ENCODE data around the gene ECHS1. TPM values are rescaled to one million over a fixed set of nuclear protein-coding genes. Genes with fewer than 3 reads are reported as not detected.

The ECHS1 gene
- total and polyA plus RNA-seq, 10 donors, result 29.8 to 81.2 (median 45.8) TPM

GRCh38 chr10:133397938-133398337, 24.8 kb upstream of the ECHS1 start:
- H3K27me3 ChIP-seq (replicated peaks in 1 of 7), result no peaks in the 10 kb centered on the region
- no peak for DNase-seq
- peaks cover 24 to 70% (median 46%) of the 10 kb centered on the region in 6 donors for H3K4me1 ChIP-seq
- no peak overlapping the region for H3K27ac ChIP-seq
- TF ChIP-seq POLR2A (IDR thresholded peaks at IDR 0.05) (no peak), POLR2AphosphoS5 (IDR thresholded peaks at IDR 0.05) (no peak), CTCF (IDR thresholded peaks at IDR 0.05 in 8 of 11, conservative IDR thresholded peaks at IDR 0.05 in 3 of 11) (no peak)
- 95 to 98% (median 96%) methylated on average over 7 of the region's 7 CpGs for WGBS, 5 donors
- H3K4me3 ChIP-seq, result no peak overlapping the region
- intact Hi-C loops (cut with DNase I; ENCODE audit: low total_unique reads), result no loop called here
- peaks cover 0 to 67% (median 51%) of the 10 kb centered on the region in 6 donors for H3K36me3 ChIP-seq
- no peaks in the 10 kb centered on the region for H3K9me3 ChIP-seq

- peaks cover 0 to 52% (median 36%) of the 10 kb centered on the region in 6 donors for H3K36me3 ChIP-seq
- 94 to 96% (median 96%) methylated on average over 19 of the region's 19 CpGs for WGBS, 5 donors
- H3K4me1 ChIP-seq, result peaks cover 25 to 79% (median 55%) of the 10 kb centered on the region in 6 donors
- no peaks in the 10 kb centered on the region for H3K27me3 ChIP-seq (replicated peaks in 1 of 7)
- no peak for TF ChIP-seq POLR2A (IDR thresholded peaks at IDR 0.05)
- TF ChIP-seq POLR2AphosphoS5 (IDR thresholded peaks at IDR 0.05), result peak in 1 of 3 donors; percentile 52
- intact Hi-C loops (cut with DNase I; ENCODE audit: low total_unique reads), result no loop called here
- H3K4me3 ChIP-seq, result no peak overlapping the region
- H3K9me3 ChIP-seq, result no peaks in the 10 kb centered on the region
- no peak overlapping the region for H3K27ac ChIP-seq
- peak; percentile 65 for DNase-seq
Measured at GRCh38 chr10:133396035-133396624, 23.0 kb upstream of the ECHS1 start.

- peaks cover 22 to 79% (median 55%) of the 10 kb centered on the region in 6 donors for H3K4me1 ChIP-seq
- peak overlapping the region; percentile 67 to 94 (median 86) for H3K4me3 ChIP-seq
- intact Hi-C loops (cut with DNase I; ENCODE audit: low total_unique reads), result no loop called here
- no peak for DNase-seq
- H3K9me3 ChIP-seq, result no peaks in the 10 kb centered on the region
- WGBS, 5 donors, result 27 to 39% (median 32%) methylated on average over 20 to 21 of the region's 21 CpGs
- H3K36me3 ChIP-seq, result peaks cover 0 to 48% (median 34%) of the 10 kb centered on the region in 6 donors
- peak overlapping the region; percentile 83 to 94 (median 86) for H3K27ac ChIP-seq
- no peak for TF ChIP-seq POLR2A (IDR thresholded peaks at IDR 0.05)
- TF ChIP-seq POLR2AphosphoS5 (IDR thresholded peaks at IDR 0.05), result no peak
- no peak for TF ChIP-seq CTCF (IDR thresholded peaks at IDR 0.05 in 8 of 11, conservative IDR thresholded peaks at IDR 0.05 in 3 of 11)
- no peaks in the 10 kb centered on the region for H3K27me3 ChIP-seq (replicated peaks in 1 of 7)
Measured at GRCh38 chr10:133394801-133395221, 21.7 kb upstream of the ECHS1 start.

- Histone ChIP-seq H3K27ac (peak within 1 kb of the TSS; percentile 83 to 94 (median 88)), H3K4me1 (peaks cover 27 to 79% (median 61%) of the 10 kb centered on the region in 6 donors), H3K4me3 (peak within 1 kb of the TSS; percentile 67 to 94 (median 86)), H3K9me3 (no peaks in the 10 kb centered on the region), H3K27me3 (replicated peaks in 1 of 7) (no peaks in the 10 kb centered on the region), H3K36me3 (peaks cover 0 to 42% (median 28%) of the 10 kb centered on the region in 6 donors)
- WGBS, 5 donors, result 0 to 1% (median 1%) methylated on average over 16 to 68 of the region's 69 CpGs
- intact Hi-C loops (cut with DNase I; ENCODE audit: low total_unique reads), result no loop called here
- peak; percentile 97 for DNase-seq
- TF ChIP-seq POLR2AphosphoS5 (IDR thresholded peaks at IDR 0.05), result peak; percentile 96 to 97 (median 96)
- peak; percentile 32 to 54 (median 34) for TF ChIP-seq POLR2A (IDR thresholded peaks at IDR 0.05)
- peak in 7 of 11 experiments; percentile 20 to 53 (median 44) for TF ChIP-seq CTCF (IDR thresholded peaks at IDR 0.05 in 8 of 11, conservative IDR thresholded peaks at IDR 0.05 in 3 of 11)
Measured at GRCh38 chr10:133394064-133394663, 21.0 kb upstream of the ECHS1 start, which contains the start of gene MTG1. TSS of gene MTG1 (plus strand) at chr10:133394157. CDS start at chr10:133394221, 64 bp downstream.

All from spleen (tissue), 11 donors.